MM.1S (cell line): ENCODE results near the gene APOBEC3H.

Source experiments
- DNase-seq: peaks from one replicate; pipeline ENCODE4 v3.0.0-alpha.2; 2015
- H2AFZ ChIP-seq: fragments of 300-600 bp; sonication (generic); 2 replicates; pipeline ENCODE4 v1.6.0; 2016; ENCODE audit warnings: antibody characterized with exemption, low read length
- H3F3A ChIP-seq: fragments of 300-600 bp; sonication (generic); 2 replicates; pipeline ENCODE4 v1.6.1; 2016; ENCODE audit warnings: mild to moderate bottlenecking, antibody characterized with exemption, low read length, moderate library complexity, mixed read lengths; ENCODE audit not compliant: insufficient read depth
- H3K27ac ChIP-seq: fragments of 300-600 bp; sonication (generic); 2 replicates; pipeline ENCODE4 v1.5.1; 2016; ENCODE audit warnings: mild to moderate bottlenecking, low read length
- H3K27me3 ChIP-seq: fragments of 300-600 bp; sonication (generic); replicated peaks from 2 replicates; pipeline ENCODE4 v1.6.0; 2016; ENCODE audit warnings: low read length; ENCODE audit not compliant: insufficient read depth
- H3K36me3 ChIP-seq: fragments of 300-600 bp; sonication (generic); replicated peaks from 2 replicates; pipeline ENCODE4 v1.6.1; 2016; ENCODE audit warnings: mild to moderate bottlenecking, low read length, mixed read lengths; ENCODE audit not compliant: insufficient read depth
- H3K4me1 ChIP-seq: fragments of 300-600 bp; sonication (generic); 2 replicates; pipeline ENCODE4 v1.6.1; 2016; ENCODE audit warnings: low read length, mixed read lengths
- H3K4me2 ChIP-seq: fragments of 300-600 bp; sonication (generic); 2 replicates; pipeline ENCODE4 v1.6.0; 2016; ENCODE audit warnings: low read depth, low read length
- H3K4me3 ChIP-seq: fragments of 300-600 bp; sonication (generic); 2 replicates; pipeline ENCODE4 v1.5.1; 2016; ENCODE audit warnings: low read length, mixed read lengths
- H3K79me2 ChIP-seq: fragments of 300-600 bp; sonication (generic); 2 replicates; pipeline ENCODE4 v1.6.1; 2016; ENCODE audit warnings: mixed run types, low read length, mixed read lengths
- H3K9ac ChIP-seq: fragments of 300-600 bp; sonication (generic); 2 replicates; pipeline ENCODE4 v1.6.1; 2016; ENCODE audit warnings: low read length, mixed read lengths
- H3K9me2 ChIP-seq: fragments of 300-600 bp; sonication (generic); replicated peaks from 2 replicates; pipeline ENCODE4 v1.6.1; 2016; ENCODE audit warnings: mild to moderate bottlenecking, low read length, mixed read lengths; ENCODE audit not compliant: insufficient read depth
- H3K9me3 ChIP-seq: fragments of 300-600 bp; sonication (generic); replicated peaks from 2 replicates; pipeline ENCODE4 v1.6.1; 2016; ENCODE audit warnings: mild to moderate bottlenecking, low read length, mixed read lengths; ENCODE audit not compliant: insufficient read depth
- H4K20me1 ChIP-seq: fragments of 300-600 bp; sonication (generic); 2 replicates; pipeline ENCODE4 v1.6.1; 2016; ENCODE audit warnings: mild to moderate bottlenecking, low read length, moderate library complexity, mixed read lengths; ENCODE audit not compliant: insufficient read depth
- EZH2 ChIP-seq: fragments of 300-600 bp; sonication (generic); optimal IDR thresholded peaks from 2 replicates; pipeline ENCODE3; 2017; ENCODE audit warnings: low read depth, mild to moderate bottlenecking, antibody characterized with exemption, low read length, mixed read lengths
- EZH2phosphoT487 ChIP-seq: fragments of 300-600 bp; sonication (generic); IDR thresholded peaks from 2 replicates; pipeline ENCODE4 v1.6.1; 2018; ENCODE audit warnings: antibody characterized with exemption, low read length
- TF ChIP-seq, protein P1 (sequence below): fragments of 300-600 bp; sonication (generic); IDR thresholded peaks from 2 replicates; pipeline ENCODE4 v1.5.1; 2016; ENCODE audit warnings: antibody characterized with exemption, low read length, mixed read lengths

APOBEC3H gene

DNA sequence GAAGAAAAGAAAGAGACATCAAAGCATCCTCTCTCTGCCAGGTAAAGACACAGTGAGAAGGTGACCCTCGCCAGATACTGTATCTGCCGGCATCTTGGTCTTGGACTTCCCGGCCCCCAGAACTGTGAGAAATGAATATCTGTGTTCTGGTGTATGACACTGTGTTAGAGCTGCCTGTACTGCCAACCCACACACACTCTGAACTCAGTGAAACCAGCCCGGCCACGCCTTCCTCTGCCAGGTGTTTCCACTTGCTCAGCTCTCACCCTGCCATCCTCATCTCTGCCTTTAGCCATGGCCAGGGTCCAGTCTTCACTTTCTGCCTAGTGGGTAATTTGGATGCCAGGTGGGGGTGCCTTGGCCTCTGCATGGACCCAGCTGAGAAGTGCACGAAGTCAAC lies 31.5 kb downstream of the APOBEC3H start:
- H3K27me3 ChIP-seq: no peaks in the 10 kb centered on the region
- H4K20me1 ChIP-seq: no peaks in the 10 kb centered on the region
- no peaks in the 10 kb centered on the region for H3K79me2 ChIP-seq
- H3F3A ChIP-seq: peaks cover 13% of the 10 kb centered on the region
- no peak overlapping the region for H3K9ac ChIP-seq
- H3K9me3 ChIP-seq: no peaks in the 10 kb centered on the region
- H3K4me2 ChIP-seq: no peak overlapping the region; the same call in 1 of the 2 replicates
- H3K9me2 ChIP-seq: no peaks in the 10 kb centered on the region
- DNase-seq: peak; percentile 68
- peaks cover 12% of the 10 kb centered on the region for H3K4me1 ChIP-seq
- H3K4me3 ChIP-seq: no peak overlapping the region
- TF ChIP-seq EZH2 (no peak), EZH2phosphoT487 (no peak)
- TF ChIP-seq, protein P1, sequence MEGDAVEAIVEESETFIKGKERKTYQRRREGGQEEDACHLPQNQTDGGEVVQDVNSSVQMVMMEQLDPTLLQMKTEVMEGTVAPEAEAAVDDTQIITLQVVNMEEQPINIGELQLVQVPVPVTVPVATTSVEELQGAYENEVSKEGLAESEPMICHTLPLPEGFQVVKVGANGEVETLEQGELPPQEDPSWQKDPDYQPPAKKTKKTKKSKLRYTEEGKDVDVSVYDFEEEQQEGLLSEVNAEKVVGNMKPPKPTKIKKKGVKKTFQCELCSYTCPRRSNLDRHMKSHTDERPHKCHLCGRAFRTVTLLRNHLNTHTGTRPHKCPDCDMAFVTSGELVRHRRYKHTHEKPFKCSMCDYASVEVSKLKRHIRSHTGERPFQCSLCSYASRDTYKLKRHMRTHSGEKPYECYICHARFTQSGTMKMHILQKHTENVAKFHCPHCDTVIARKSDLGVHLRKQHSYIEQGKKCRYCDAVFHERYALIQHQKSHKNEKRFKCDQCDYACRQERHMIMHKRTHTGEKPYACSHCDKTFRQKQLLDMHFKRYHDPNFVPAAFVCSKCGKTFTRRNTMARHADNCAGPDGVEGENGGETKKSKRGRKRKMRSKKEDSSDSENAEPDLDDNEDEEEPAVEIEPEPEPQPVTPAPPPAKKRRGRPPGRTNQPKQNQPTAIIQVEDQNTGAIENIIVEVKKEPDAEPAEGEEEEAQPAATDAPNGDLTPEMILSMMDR: no peak
- no peak overlapping the region for H2AFZ ChIP-seq
- H3K27ac ChIP-seq: peak overlapping the region; percentile 14; the same call in 1 of the 2 replicates
- no peaks in the 10 kb centered on the region for H3K36me3 ChIP-seq

- Histone ChIP-seq H3K9ac (no peak overlapping the region), H3K36me3 (no peaks in the 10 kb centered on the region), H3K79me2 (no peaks in the 10 kb centered on the region), H3K4me2 (no peak overlapping the region; the same call in 1 of the 2 replicates), H3K4me1 (peaks cover 12% of the 10 kb centered on the region), H3K9me2 (no peaks in the 10 kb centered on the region), H4K20me1 (no peaks in the 10 kb centered on the region), H3K9me3 (no peaks in the 10 kb centered on the region), H3K27me3 (no peaks in the 10 kb centered on the region), H3K27ac (no peak overlapping the region), H3K4me3 (no peak overlapping the region), H3F3A (peaks cover 13% of the 10 kb centered on the region), H2AFZ (no peak overlapping the region)
- DNase-seq: no peak
- TF ChIP-seq, protein P1: no peak
Observed at GRCh38 chr22:39129081-39129480, 32.0 kb downstream of the APOBEC3H start.

DNA sequence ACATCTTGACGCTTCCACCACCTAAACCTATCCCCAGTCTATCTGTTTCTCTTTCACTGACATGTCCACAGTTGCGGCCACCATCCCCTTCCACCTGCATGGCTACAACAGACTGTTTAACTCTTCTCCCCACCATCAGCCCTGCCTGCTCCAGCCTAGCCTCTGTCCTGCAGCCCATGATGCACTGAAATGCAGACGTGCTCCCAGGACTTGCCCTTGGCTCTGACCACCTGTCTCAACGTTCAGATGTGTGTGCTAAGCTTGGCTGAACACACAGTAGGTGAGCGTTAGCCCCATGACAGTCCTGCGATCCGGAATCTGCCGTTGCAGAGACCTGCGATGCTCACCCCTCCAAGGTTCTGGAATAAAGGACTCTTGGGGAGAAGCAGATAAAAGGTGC lies 32.7 kb downstream of the APOBEC3H start:
- no peaks in the 10 kb centered on the region for H3K9me3 ChIP-seq
- H3K36me3 ChIP-seq: no peaks in the 10 kb centered on the region
- TF ChIP-seq EZH2phosphoT487: no peak
- TF ChIP-seq EZH2: no peak
- TF ChIP-seq, protein P1: no peak
- no peak overlapping the region for H3K4me3 ChIP-seq
- H3K4me1 ChIP-seq: peaks cover 12% of the 10 kb centered on the region
- H3K4me2 ChIP-seq: no peak overlapping the region
- no peaks in the 10 kb centered on the region for H3K27me3 ChIP-seq
- no peak overlapping the region for H3K9ac ChIP-seq
- no peak overlapping the region for H3K27ac ChIP-seq
- H2AFZ ChIP-seq: no peak overlapping the region
- no peak for DNase-seq
- H4K20me1 ChIP-seq: no peaks in the 10 kb centered on the region
- H3K9me2 ChIP-seq: no peaks in the 10 kb centered on the region
- H3F3A ChIP-seq: peaks cover 13% of the 10 kb centered on the region
- H3K79me2 ChIP-seq: no peaks in the 10 kb centered on the region
